ENCODE results near the gene GLO1.

The GLO1 gene

GRCh38 chr6:38736951-38737350 lies 34.0 kb upstream of the GLO1 start:
- Histone ChIP-seq H3K36me3 (no peaks in the 10 kb centered on the region), H3K27ac (no peak overlapping the region), H3K27me3 (no peaks in the 10 kb centered on the region), H3K9me3 (no peaks in the 10 kb centered on the region), H3K4me1 (no peaks in the 10 kb centered on the region), H3K4me3 (no peak overlapping the region)
- intact Hi-C loops (cut with DNase I; ENCODE audit: low total_unique reads), result no loop called here
- TF ChIP-seq CTCF (IDR thresholded peaks at IDR 0.05), result no peak
- DNase-seq, result no peak

GRCh38 chr6:38730140-38730862 lies 27.4 kb upstream of the GLO1 start:
- no peak overlapping the region for H3K4me3 ChIP-seq
- no peaks in the 10 kb centered on the region for H3K27me3 ChIP-seq
- no peaks in the 10 kb centered on the region for H3K9me3 ChIP-seq
- intact Hi-C loops (cut with DNase I; ENCODE audit: low total_unique reads), result no loop called here
- H3K27ac ChIP-seq, result no peak overlapping the region
- DNase-seq, result no peak
- TF ChIP-seq CTCF (IDR thresholded peaks at IDR 0.05), result no peak
- H3K36me3 ChIP-seq, result no peaks in the 10 kb centered on the region
- H3K4me1 ChIP-seq, result no peaks in the 10 kb centered on the region

- TF ChIP-seq CTCF (IDR thresholded peaks at IDR 0.05), result no peak
- intact Hi-C loops (cut with DNase I; ENCODE audit: low total_unique reads), result no loop called here
These were observed 25.3 kb upstream of the GLO1 start for GRCh38 chr6:38728203-38728602.

GRCh38 chr6:38725414-38726183 lies 22.7 kb upstream of the GLO1 start:
- H3K27ac ChIP-seq, result no peak overlapping the region
- no peak overlapping the region for H3K4me3 ChIP-seq
- intact Hi-C loops (cut with DNase I; ENCODE audit: low total_unique reads), result no loop called here
- no peaks in the 10 kb centered on the region for H3K9me3 ChIP-seq
- no peaks in the 10 kb centered on the region for H3K36me3 ChIP-seq
- no peaks in the 10 kb centered on the region for H3K4me1 ChIP-seq
- H3K27me3 ChIP-seq, result no peaks in the 10 kb centered on the region
- no peak for TF ChIP-seq CTCF (IDR thresholded peaks at IDR 0.05)
- no peak for DNase-seq

More at GRCh38 chr6:38728203-38728602, 25.3 kb upstream of the GLO1 start:
- H3K27me3 ChIP-seq, result no peaks in the 10 kb centered on the region
- H3K4me3 ChIP-seq, result no peak overlapping the region
- no peak overlapping the region for H3K27ac ChIP-seq
- H3K36me3 ChIP-seq, result no peaks in the 10 kb centered on the region
- no peaks in the 10 kb centered on the region for H3K4me1 ChIP-seq
- H3K9me3 ChIP-seq, result no peaks in the 10 kb centered on the region
- no peak for DNase-seq

GRCh38 chr6:38724343-38724742 lies 21.4 kb upstream of the GLO1 start:
- no peaks in the 10 kb centered on the region for H3K36me3 ChIP-seq
- no peaks in the 10 kb centered on the region for H3K9me3 ChIP-seq
- intact Hi-C loops (cut with DNase I; ENCODE audit: low total_unique reads), result no loop called here
- H3K27me3 ChIP-seq, result peaks cover 0 to 7% of the 10 kb centered on the region in 2 donors
- no peak overlapping the region for H3K4me3 ChIP-seq
- no peak overlapping the region for H3K27ac ChIP-seq
- H3K4me1 ChIP-seq, result no peaks in the 10 kb centered on the region
- no peak for TF ChIP-seq CTCF (IDR thresholded peaks at IDR 0.05)
- no peak for DNase-seq
